ENCODE measurements around the gene OPCML.

GRCh38 chr11:132457445-132457844 is 1074.9 kb downstream of the OPCML start:
- TF ChIP-seq, protein P1, sequence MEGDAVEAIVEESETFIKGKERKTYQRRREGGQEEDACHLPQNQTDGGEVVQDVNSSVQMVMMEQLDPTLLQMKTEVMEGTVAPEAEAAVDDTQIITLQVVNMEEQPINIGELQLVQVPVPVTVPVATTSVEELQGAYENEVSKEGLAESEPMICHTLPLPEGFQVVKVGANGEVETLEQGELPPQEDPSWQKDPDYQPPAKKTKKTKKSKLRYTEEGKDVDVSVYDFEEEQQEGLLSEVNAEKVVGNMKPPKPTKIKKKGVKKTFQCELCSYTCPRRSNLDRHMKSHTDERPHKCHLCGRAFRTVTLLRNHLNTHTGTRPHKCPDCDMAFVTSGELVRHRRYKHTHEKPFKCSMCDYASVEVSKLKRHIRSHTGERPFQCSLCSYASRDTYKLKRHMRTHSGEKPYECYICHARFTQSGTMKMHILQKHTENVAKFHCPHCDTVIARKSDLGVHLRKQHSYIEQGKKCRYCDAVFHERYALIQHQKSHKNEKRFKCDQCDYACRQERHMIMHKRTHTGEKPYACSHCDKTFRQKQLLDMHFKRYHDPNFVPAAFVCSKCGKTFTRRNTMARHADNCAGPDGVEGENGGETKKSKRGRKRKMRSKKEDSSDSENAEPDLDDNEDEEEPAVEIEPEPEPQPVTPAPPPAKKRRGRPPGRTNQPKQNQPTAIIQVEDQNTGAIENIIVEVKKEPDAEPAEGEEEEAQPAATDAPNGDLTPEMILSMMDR (optimal IDR thresholded peaks at IDR 0.05 in 1 of 3, IDR thresholded peaks at IDR 0.05 in 1 of 3, conservative IDR thresholded peaks at IDR 0.05 in 1 of 3; ENCODE audit: extremely low read depth in 1 of 3, insufficient read depth in 2 of 3, low read length in 3 of 3): no peak
- no peak for TF ChIP-seq EZH2 (IDR thresholded peaks at IDR 0.05; ENCODE audit: low read length)

Measured in keratinocyte (primary cell).